ELF-1 (cell line): ENCODE results near the gene SFRP5.

Experiments
- DNase-seq: peaks from one replicate; pipeline ENCODE4 v3.0.0-alpha.2; 2016; ENCODE audit warnings: low read depth, low spot score

SFRP5 gene

DNA sequence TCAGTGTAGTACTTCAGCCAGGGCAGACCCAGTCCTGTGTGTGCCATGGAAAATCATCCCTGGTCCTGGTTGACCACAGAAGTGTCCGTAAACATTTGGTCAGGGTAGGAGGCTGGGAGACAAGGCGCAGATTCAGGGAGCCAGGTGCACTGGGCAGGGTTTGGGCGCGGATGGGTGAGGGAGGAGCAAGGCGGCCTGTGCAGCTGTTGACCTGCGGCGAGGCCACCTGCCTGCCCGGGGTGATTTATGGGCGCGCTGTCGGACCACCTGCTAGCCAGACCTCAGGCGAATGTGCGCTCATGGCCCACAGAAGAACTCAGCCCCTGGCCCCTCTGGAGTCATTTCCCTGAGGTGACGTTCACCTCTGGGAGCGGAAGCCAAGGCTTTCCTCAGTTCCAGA lies 6.6 kb downstream of the SFRP5 start:
- DNase-seq: no peak

DNA sequence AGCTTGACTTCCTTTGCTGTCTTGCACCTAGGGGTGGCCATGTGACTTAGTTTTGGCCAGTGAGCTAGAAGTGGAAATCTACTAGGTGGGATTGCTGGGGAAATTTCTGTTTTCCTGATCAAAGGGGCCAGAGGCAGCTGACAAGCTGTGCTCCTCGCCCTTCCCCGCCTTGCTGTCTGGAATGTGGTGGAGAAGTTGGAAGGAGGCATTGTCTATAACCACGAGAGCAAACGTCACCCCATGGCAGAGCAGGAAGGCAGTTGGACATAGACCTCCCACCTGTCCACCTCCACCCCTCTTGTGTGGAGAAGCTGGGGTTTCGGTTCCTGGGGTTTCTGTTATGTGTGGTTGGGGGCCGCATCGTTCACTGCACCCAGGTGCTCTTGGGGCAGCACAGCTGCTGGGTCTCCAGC lies 7.3 kb downstream of the SFRP5 start:
- DNase-seq: no peak

DNA sequence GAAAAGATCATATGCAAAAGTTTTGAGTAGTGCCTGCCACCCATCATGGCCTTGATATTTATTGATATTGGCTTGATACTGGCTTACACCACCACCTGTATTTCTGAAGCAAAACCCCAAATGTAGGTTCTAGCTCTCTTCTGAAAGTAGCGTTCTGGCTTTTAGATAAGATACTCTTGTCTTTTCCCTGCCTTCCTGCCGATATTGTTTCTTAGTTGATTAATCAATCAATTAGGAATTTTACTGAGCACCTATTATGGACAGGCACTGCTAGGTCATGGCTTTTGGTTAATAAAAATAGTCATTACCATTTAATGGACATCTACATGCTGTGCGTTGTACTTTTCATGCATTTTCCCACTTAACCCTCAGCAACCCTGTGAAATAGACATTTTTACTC lies 7.9 kb downstream of the SFRP5 start:
- no peak for DNase-seq

DNA sequence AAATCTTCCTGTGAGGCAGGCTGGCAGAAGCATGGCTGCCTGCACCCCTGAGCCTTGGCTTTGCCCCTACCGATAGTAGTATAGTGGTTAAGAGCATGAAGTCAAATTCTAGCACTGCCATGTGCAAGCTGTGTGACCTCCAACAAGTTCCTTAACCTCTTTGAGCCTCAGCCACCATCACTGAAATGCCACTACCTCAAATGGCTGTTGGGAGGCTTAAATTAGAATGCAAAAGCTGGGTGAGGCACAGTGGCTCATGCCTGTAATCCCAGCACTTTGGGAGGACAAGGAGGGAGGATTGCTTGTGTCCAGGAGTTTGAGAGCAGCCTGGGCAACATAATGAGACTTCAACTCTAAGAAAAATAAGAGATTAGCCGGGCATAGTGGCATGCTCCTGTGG lies 8.4 kb downstream of the SFRP5 start:
- DNase-seq: no peak

DNA sequence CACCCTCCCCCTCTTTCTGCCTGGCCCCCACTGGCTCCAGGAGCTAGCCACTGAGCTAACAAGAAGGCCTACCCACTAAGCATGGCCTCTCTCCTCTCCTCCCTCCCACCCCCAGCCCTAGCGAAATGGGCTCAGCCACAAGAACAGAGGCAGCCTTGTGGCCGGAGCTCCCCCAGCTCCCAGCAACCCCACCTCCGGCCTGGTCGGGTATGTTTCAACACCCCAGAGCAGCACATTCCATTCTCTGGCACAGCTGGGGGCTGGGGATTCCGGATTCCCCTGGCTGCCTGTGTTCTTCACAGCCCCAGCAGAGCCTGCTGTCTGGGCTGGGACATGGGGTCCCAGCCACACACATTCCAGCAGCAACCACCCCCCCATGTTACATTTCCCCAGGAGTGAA lies 9.0 kb downstream of the SFRP5 start:
- peak; percentile 35 for DNase-seq

DNA sequence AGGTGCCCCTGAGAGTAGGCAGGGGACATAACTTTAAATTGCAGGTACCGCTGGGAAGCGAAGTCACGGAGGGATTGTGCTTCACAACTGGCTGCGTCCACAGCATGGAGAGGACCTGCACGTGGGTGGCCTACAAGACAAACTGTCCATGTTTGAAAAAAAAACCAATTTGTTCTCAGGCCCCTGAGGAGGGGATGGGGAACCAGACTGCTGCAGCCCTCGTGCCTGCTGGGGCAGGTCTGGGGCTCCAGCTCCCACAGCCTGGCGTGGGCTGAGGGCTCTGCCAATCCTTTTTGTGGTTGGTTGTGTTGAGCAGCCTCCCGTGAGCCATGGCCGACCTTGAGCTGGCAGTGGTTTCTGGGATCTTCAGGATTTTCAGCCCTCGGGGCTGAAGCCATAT lies 9.7 kb downstream of the SFRP5 start:
- no peak for DNase-seq

DNA sequence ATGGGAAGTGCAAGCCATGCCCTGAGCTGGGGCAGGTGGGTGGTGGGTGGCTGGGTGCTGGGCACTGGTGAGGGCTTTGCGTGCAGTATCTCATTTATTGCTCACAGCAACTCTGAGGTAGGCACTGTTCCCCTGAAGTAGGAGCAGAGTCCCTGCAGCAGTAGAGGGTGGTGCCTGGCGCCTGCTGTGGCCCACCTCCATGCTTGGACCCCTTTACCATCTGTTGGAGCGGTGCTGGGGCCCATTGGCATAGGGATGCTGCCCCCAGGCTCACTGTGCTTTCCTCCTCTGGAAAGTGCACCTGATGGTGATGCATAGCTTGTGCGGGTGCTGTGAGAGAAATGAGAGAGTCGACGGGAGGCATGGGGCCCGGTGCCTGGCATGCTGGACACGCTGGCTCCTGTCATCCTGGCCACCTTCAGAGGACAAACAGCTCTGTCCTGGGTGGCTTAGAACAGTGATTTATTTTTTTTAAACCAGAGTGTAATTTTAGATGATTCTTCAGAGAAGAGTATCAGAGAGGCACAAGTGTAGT lies 10.4 kb downstream of the SFRP5 start:
- DNase-seq: no peak

DNA sequence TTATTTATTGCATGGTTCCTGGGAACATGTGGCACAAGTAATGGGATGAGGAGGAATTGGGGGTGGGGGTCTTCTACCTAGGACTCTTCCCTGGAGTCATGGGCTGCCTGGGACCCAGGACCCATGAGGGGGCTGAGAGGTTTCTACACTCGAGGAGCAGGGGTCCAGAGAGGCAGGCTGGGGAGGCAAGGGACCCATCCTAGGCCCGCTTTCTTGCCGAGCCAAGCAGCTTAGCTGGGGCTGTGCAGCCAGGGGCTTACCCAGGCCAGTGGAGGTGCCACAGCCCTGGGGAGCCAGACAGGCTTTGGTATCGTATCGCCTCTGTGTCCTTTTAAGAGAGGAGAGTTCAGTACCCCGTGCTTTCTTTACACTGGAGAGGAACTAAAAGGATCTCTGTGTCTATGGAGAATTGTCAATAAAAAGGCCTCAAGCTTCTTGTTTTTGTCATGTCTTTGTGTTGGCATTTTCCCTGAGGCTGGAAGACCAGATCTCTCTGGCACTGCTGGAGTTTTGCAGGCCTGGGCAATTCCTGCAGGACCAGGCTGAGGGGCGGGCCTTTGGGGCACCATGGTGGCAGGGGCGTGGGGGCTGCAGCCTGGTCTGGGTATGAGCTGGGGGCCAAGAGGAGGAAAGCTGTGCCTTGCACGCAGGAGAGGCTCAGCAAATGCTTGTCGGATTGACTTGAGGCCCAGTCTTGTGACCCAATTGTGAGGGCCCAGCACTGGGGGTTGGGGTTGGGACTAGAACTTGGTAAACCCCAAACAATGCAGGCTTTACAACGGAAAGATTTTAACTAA lies 11.1 kb downstream of the SFRP5 start:
- no peak for DNase-seq

DNA sequence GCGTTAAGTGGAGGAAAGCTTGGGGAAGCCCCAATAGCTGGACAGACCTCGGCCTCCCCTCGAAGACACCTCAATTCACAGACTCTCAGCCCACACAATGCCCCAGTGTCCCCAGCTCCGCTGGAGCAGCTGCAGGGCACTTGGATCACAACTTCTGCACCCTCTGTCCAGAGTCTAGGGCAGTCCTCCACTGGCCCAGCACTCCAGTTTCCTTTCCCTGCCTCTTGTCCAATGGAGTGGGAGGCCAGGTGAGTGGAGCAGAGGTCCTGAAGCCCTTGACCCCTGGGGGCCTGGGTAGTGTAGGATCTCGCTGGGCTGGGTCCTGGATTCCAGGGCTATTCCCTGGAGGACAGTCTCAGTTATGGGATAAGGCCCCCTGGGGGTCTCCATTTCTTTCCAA lies 11.9 kb downstream of the SFRP5 start:
- DNase-seq: no peak

DNA sequence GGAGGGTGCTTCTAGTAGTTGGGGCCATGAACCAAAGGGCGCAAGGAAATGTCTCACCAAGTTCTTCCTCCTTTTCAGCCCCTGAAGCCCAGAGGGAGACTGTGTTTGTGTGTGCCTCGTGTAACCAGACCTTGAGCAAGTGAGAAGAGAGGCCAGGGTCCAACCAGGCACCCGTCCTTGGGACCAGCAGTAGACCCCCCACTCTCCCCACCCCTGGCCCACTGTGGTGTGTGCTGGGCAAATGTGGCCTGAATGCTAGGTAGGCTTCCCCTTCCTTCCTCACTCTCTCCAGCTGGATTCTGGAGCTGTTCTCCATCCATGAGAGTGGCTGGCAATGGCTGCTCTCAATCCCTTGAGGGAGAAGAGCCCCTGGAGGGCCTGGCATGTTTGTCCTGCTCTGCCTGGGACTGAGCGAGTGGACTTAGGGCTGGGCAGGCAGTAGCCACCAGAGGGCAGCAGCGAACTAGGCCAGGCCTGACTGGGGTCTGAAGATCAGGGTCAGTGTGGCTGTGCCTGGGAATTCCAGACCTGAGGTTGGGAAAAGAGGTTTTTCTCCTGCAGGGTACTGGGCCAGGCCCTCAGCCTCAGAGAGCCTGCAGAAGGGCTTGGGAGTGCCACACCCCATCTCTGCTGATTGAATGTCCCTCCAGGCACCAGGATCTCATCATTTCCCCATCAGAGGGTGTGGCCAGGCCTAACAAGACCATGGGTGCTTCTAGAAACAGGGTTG lies 12.5 kb downstream of the SFRP5 start:
- peak; percentile 92 for DNase-seq

DNA sequence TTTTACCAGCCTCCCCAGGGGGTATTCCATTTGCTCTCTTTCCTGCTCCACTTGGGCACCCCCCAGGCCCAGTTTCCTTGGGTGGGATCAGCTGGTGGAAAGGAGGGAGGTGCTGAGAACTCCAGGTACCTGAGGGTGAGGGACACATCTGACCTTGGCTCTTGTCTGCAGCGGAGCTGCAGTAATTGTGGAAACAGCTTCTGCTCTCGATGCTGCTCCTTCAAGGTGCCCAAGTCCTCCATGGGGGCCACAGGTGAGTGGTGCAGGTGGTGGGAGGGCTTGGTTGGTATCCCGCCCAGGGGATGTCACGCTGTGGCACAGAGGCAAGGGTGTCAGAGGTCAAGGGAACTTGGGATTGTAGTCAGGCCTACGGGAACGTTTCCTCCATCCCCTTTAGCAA lies 14.3 kb downstream of the SFRP5 start:
- no peak for DNase-seq

DNA sequence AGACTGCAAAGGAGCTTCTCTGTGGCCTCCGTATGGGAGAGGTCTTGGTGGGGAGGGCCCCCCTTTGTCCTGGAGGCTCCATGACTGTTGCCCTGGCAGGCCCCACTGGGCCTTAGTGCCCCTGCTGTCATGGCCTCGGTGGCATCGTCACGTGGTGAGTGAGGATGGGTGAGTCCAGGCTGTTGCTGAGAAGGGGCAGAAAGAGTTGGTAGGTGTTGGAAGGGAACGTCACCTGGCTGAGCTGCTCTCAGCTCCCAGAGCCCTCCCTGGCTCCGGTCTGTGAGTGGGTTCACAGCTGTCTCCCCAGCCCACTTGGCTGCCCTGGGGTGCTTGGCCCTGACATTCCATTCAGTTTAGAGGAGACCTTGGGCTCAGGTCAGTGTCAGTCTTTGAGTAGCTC lies 16.1 kb downstream of the SFRP5 start:
- DNase-seq: no peak

DNA sequence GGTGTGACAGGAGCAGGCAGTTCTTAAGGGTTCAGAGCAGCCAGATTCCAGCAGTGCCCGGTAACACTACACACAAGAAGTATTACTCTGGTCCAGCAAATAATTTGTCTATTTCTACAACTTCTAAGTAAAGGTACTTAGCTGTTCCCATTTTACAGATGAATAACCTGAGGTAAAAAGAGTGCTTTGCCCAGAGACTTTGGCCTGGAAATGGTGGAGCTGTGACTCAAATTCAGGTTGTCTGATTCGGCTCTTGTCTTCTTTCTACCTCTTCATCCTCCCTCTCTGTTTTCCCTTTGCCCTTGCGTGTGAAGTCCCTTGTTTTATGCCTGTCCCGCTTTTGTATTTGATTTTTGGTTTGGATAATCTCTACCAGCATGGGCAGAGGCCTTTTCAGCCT lies 17.1 kb downstream of the SFRP5 start:
- no peak for DNase-seq

DNA sequence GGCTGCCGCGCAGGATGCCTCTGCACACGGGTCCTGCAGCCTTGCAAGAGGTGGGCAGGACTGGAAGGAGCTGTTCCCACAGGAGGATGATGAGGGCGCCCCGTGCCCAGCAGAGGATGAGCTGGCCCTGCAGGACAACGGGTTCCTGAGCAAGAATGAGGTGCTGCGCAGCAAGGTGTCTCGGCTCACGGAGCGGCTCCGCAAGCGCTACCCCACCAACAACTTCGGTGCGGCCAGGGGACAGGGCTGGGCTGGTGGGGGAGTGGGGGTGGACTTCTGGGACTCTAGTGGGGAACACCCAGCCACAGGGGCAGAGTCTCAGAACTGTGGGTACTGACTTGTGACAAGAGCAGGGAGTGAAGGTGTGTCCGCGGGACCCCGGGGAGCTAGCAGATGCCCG lies 18.8 kb downstream of the SFRP5 start:
- no peak for DNase-seq

DNA sequence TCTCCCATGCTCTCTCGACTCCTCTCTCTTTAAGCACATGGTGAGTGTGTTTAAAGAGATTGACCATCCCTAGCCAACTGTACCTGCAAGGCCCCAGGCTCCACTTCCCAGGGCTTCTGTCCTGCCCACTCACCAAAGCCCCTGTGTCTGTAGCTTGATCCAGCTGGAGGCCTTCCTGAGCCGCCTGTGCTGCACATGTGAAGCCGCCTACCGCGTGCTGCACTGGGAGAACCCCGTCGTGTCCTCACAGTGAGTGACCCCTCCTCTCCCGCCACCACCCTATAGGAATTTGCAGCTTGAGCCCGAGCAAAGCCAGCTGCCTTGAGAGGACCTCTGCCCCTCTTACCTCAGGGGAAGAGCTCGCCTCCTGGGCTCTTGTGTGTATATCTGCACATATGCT lies 23.7 kb downstream of the SFRP5 start:
- DNase-seq: no peak

DNA sequence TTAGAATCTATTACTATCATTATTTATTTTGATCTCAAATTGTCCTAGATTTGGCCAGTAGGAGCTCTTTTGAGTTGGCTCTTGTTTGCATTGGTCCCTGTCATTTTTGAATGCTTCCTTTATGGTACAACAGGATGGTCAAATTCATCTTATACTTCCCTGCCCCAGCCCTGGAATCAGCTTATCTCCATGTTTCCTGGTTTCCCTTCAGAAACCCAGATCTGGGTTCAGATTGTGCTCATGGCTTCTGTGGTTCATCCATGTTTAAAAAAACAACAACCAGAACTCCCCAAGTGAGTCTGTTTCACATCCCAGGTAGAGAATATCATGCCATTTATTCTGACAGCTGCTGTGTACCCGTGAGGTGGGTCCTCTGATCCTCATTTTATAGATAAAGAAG lies 24.2 kb downstream of the SFRP5 start:
- DNase-seq: no peak

DNA sequence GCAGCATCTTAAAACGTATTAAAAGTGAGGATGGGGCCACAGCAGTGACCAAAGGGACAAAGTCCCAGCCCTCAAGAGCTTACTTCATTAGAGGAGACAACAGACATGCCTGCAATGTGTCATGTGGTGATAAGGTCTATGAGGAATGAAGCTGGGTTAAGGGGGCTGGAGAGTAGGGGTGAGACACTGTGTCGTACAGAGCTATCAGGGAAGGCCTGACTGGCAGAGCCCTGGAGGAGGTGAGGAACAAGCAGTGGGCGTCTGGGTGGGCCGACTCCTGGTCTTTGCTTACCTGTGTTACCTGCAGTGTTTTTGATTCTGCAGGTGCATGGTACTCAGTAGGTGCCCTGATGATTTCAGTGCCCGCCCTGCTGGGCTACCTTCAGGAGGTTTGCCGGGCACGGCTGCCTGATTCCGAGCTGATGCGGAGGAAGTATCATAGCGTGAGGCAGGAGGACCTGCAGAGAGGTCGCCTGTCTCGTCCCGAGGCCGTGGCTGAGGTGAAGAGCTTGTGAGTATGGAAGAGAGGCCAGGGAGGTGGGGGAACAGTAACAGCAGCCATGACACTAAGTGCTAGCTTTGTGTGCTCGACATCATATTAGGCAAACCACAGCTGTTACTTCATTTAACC lies 27.3 kb downstream of the SFRP5 start:
- DNase-seq: no peak

DNA sequence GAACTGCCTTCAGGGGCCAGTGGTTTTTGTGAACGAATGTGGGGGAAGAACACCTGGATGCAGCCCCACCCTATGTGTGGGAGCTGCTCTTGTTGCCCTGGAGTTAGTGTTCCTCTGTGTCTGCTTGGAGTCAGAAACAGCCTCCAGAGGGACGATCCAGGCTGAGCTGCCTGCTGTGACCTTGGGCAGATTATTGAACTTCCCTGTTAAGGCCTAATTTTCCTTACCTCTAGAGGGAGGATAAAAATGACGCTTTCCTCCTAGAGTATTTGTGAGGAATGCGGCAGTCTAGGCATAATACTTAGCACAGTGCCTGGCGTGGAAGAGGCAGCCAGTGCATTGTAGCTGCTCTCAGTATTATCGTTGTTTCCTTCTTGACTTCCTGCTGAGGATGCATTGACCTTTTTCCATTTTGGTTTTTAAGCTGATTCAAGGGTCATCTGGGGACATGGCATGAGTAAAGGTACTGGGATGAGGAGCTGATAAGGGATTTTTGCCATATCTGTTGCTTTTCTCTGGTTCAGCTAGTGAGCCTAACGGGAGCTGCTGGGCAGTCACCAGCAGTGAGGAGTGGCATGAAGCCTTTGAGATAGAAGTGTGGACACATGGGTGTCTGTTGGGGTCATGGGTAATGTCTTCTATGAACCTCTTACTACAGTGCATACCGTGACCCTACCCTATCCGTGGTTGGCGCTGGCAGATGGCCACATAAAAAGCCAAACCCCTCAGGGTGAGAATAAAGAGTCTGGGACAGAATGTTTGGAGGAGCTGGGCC lies 28.4 kb downstream of the SFRP5 start:
- no peak for DNase-seq

DNA sequence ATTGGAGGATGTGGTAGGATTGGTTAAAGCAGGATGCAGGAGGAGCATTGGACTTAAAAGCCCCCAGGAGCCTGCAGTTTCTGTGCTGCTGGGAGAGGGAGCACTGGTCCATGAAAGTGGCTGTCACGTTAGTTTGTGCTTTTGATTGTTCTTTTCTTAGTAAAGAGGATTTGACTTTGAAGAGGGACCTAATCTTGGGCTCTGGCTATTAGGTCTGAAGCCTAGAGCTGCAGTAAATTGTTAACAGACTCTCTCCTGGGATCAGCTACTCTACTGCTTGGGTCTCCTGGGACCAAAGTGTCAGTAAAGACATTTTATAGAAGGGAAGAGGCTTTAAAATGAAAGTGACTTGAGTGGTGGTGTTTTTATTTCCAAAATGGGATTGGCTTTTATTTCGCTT lies 31.2 kb downstream of the SFRP5 start:
- DNase-seq: no peak

DNA sequence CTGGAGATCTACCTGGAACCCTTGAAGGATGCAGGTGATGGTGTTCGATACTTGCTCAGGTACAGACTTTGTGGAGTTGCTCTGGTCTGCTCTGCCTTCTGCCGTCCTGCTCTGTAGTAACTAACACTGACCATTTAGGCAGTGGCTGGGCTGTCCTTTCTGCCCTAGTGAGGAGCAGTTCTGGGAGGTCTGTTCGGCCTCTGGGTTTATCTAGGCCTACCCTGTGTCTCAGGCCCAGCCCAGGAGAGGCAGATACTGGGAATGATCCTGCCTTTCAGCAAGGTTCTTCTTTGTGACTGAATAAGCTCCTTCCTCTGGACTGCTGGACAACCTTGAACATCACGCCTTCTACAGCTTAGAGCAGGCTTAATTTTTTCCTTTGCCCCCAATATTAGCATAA lies 33.2 kb downstream of the SFRP5 start:
- no peak for DNase-seq

DNA sequence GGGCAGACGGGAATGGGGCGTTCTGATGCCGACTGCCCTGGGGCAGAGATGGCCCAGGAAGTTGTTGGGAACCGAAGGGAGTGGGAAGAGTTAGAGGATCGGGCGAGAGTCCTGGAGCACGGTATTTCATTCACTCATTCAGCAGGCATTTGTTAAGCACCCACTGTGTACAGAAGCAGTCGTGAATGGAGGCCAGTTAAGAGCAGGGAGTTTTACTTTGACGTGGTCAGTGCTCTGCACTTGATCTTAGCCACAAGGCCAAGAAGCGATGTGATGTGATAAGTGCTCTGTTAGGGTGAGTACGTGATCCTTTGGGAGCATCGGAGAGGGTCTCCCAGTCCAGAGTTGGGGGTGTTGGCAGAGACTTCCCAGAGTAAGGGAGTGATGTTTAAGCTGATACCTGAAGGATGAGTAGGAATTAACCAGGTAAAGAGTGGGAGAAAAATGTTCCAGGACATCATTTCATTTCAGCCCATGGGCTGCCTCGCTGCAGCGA lies 34.0 kb downstream of the SFRP5 start:
- no peak for DNase-seq
